ENCODE measurements around the gene SIGLEC15. TPM values are rescaled to one million over a fixed set of nuclear protein-coding genes. Genes with fewer than 3 reads are reported as not detected.

The SIGLEC15 gene
- total and polyA plus RNA-seq, 4 donors = 0.04 to 0.91 (median 0.68) TPM

- no peak overlapping the region for H3K27ac ChIP-seq (ENCODE audit: low read depth in 1 of 2, low read length in 1 of 2)
- H3K27me3 ChIP-seq (ENCODE audit: control insufficient read depth in 3 of 3, insufficient read depth in 3 of 3, low read length in 2 of 3) = no peaks in the 10 kb centered on the region
- H3K36me3 ChIP-seq (ENCODE audit: control insufficient read depth in 4 of 4, insufficient read depth in 4 of 4, low read length in 4 of 4) = peaks cover 13 to 21% (median 17%) of the 10 kb centered on the region in 4 donors
- no peak for TF ChIP-seq CTCF (IDR thresholded peaks at IDR 0.05; ENCODE audit: control extremely low read depth, extremely low read depth)
- DNase-seq (peak in 1 of 3 donors; percentile 6), ATAC-seq (ENCODE audit: insufficient read depth, low FRiP score) (no peak)
- H3K9ac ChIP-seq (ENCODE audit: insufficient read depth in 1 of 2, low read length in 2 of 2) = no peak overlapping the region
- H3K9me3 ChIP-seq (ENCODE audit: control insufficient read depth in 4 of 4, insufficient read depth in 3 of 4, low read length in 3 of 4) = no peaks in the 10 kb centered on the region
- WGBS, 2 donors = 66 to 85% methylated on average over 2 of the region's 2 CpGs
- H3K4me3 ChIP-seq = no peak overlapping the region
- no peaks in the 10 kb centered on the region for H3K4me1 ChIP-seq (ENCODE audit: control insufficient read depth in 5 of 5, insufficient read depth in 5 of 5, low read length in 5 of 5)
These were observed 66.3 kb downstream of the SIGLEC15 start for GRCh38 chr18:45891806-45892205.

Small RNA genes lying within 50 kb of the gene (small RNA-seq; reads per million reads assigned to genes)
- not detected for gene AC087685.1 (ENCODE audit: low replicate concordance)

Other genes starting within 250 kb of the SIGLEC15 start
- gene SLC14A2, start 210.2 kb upstream of the SIGLEC15 start, total RNA-seq = under 1 TPM; 0.11 to 0.28 TPM
- under 1 TPM in 1 of 2 donors, not detected in 1; 0.08 TPM for gene SLC14A2, start 210.2 kb upstream of the SIGLEC15 start, polyA plus RNA-seq
- gene SLC14A1, start 101.5 kb upstream of the SIGLEC15 start, total RNA-seq = 10 to 100 TPM in 1 of 2 donors, 1 to 10 TPM in 1; 1.7 to 10.5 TPM
- gene SLC14A1, start 101.5 kb upstream of the SIGLEC15 start, polyA plus RNA-seq = under 1 TPM; 0.31 to 0.39 TPM
- gene EPG5, start 141.7 kb downstream of the SIGLEC15 start, total RNA-seq = 10 to 100 TPM; 31.4 to 64.5 TPM
- 10 to 100 TPM in 1 of 2 donors, 1 to 10 TPM in 1; 7.0 to 10.4 TPM for gene EPG5, start 141.7 kb downstream of the SIGLEC15 start, polyA plus RNA-seq
- gene PSTPIP2, start 246.6 kb downstream of the SIGLEC15 start, total RNA-seq = 10 to 100 TPM; 11.2 to 14.4 TPM
- gene PSTPIP2, start 246.6 kb downstream of the SIGLEC15 start, polyA plus RNA-seq = 10 to 100 TPM in 1 of 2 donors, 1 to 10 TPM in 1; 7.5 to 49.1 TPM